Measurements from ENCODE around the gene MUC5AC.

MUC5AC gene

GRCh38 chr11:1197886-1198560 lies 40.3 kb downstream of the MUC5AC start:
- no peak for DNase-seq

GRCh38 chr11:1198561-1199240 lies 40.9 kb downstream of the MUC5AC start:
- DNase-seq: peak; percentile 78

- DNase-seq: no peak
Observed at GRCh38 chr11:1199241-1199750, 41.5 kb downstream of the MUC5AC start.

DNA sequence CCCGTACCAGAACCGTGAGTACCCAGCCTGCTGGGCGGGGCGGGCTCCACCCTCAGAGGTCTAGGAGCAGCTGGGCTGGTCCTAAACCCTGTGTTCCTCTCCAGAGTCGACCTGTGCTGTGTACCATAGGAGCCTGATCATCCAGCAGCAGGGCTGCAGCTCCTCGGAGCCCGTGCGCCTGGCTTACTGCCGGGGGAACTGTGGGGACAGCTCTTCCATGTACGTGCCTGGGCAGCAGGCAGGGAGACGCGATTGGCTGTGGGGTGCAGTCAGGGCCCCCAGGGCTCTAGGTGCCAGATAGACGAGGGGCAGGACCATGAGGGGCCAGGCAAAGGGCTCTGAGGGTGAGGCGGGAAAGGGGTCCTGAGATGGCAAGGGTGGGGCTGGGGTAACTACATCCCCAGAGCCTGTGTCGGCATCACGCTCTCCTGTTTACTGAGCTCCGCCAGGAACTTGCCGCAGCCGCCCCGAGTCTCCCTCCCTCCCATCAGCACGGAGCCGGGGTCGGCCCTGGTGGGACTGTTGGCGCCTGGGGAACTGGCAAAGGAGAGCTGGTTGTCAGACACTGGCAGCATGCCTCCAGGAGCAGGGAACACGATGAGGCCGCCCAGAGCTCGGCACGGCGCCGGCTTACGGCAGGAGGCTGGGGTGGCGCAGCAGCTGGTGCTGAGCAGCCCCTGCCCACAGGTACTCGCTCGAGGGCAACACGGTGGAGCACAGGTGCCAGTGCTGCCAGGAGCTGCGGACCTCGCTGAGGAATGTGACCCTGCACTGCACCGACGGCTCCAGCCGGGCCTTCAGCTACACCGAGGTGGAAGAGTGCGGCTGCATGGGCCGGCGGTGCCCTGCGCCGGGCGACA lies 42.2 kb downstream of the MUC5AC start:
- peak; percentile 65 for DNase-seq

GRCh38 chr11:1200611-1201191 lies 42.9 kb downstream of the MUC5AC start:
- DNase-seq: no peak

- no peak for DNase-seq
Observed at GRCh38 chr11:1201395-1202153, 43.8 kb downstream of the MUC5AC start.

- no peak for DNase-seq
Observed at GRCh38 chr11:1202154-1202775, 44.5 kb downstream of the MUC5AC start.

DNA sequence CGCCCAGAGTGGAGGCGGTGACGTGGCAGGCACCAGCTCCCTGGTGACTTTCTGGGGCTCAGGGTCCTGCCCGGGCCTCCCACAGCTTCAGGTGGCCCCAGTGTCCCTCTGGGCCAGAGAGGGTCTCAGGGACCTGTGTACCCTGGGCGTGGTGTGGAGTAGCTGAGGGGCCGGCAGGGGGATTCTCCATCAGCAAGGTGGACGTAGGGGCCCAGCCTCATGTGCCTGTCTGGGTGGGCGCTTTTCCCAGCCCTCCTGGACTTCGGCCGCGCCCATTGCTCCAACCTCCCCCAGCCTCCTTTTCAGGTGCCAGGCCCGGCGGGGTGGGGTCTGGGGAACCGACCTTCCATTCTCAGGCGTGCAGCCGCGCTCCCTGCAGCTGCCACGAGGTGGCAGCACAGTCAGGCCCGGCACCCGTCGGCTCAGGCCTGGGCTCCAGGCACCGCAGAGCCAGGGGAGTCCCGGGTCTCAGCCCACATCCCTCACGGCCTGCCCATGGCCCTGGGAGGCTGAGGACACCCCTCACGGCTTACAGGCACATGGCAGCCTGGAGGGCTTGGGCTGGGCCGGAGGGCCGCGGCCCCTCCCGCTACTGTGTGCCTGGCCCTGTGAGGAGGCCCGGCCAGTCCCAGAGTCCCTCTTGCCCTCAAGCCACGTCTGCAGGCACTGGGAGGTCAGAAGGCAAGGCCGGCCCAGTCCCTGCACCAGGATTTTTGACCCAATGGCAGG lies 45.2 kb downstream of the MUC5AC start:
- peak; percentile 17 for DNase-seq

DNA sequence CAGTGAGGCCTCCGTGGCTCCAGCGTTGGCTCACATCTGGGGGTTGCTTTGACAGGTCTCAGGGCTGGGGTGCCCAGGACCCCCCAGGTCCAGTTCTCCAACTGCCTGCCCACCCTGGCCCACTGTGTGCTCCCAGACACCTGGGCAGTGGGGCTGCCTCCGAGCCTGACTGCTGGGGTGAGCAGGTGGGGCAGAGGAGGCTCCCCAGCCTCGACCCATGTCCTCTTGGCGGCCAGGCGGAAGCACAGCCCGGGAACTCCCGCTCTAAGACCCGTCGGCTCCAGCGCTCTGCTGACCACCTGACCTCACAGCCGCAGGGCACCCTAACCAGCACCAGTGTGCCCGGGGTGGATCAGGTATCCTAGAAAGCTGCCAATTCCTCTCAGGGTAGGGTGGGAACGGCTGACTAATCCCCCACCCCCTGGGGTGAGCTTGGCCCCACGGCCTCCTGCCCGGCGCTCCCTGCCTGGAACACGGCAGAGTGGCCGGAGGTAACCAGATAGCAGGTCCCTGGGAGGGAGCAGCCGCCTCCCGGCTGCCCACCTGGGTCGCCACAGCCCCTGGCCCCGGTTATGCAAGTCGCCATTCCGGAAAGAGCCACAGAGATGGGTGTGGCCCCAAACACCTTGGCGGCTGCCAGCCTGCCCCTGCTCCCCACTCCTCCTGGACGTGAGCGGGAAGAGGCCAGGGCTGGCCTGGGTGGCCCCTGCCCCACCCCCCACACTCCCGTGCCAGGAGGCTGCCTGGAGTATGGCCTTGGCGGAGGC lies 45.9 kb downstream of the MUC5AC start:
- no peak for DNase-seq

- DNase-seq: no peak
Observed at GRCh38 chr11:1204381-1205101, 46.8 kb downstream of the MUC5AC start.

DNA sequence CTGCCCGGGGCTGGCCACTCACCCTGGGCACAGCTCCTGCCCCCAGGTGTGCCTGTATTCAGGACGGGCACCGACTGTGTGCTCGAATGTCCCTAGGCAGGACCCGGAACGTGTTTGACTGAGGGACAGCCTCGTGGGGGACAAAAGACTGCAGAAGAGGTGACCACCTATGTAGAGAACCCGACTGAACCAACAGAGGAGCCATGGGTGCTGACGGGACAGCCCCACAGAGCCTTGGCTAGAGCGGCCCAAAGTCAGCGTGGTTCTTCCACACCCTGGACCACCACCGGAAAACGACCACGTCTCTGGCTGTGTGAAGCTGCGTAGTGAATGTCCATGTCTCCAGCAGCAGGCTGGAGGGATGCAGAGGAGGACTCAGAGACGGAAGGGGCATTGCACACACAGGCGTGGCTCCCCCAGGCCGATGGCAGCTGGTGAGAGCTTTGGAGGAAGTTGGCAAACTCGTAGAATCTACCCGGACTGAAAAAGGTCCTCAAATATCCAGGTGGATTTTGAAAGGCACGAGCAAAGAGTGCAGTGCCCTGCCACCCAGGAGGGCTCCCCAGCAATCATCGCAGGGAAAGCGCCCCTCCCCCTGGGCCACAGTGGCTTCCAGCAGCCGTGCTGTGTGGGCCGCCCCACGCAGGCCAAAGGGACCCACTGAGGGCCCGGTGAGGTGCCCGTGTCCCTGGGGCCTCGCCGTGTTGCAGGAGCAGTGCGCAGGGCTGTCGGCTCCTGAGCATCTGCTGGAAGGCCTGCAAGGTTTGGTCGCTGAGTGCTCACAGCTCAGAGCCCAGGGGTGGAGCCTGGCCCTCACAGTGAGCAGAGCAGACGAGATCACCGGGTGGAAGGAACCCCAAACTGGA lies 47.6 kb downstream of the MUC5AC start:
- DNase-seq: no peak

DNA sequence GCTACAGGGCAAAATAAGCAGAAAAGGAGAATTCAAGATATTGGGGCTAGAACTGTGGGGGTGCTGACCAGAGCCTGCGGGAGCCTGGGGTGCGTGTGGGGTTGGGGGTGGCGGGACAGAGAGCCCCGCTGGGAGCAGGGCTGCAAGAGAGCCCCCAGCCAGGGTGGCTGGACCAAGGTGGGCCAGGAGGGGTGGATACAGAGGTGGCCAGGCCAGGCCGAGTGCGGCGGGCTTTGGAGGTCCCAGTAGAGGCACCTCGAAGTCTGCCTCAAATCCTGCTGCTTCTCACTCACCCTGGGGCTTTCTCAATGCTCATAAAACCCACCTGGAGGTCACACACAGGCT lies 48.2 kb downstream of the MUC5AC start:
- no peak for DNase-seq

DNA sequence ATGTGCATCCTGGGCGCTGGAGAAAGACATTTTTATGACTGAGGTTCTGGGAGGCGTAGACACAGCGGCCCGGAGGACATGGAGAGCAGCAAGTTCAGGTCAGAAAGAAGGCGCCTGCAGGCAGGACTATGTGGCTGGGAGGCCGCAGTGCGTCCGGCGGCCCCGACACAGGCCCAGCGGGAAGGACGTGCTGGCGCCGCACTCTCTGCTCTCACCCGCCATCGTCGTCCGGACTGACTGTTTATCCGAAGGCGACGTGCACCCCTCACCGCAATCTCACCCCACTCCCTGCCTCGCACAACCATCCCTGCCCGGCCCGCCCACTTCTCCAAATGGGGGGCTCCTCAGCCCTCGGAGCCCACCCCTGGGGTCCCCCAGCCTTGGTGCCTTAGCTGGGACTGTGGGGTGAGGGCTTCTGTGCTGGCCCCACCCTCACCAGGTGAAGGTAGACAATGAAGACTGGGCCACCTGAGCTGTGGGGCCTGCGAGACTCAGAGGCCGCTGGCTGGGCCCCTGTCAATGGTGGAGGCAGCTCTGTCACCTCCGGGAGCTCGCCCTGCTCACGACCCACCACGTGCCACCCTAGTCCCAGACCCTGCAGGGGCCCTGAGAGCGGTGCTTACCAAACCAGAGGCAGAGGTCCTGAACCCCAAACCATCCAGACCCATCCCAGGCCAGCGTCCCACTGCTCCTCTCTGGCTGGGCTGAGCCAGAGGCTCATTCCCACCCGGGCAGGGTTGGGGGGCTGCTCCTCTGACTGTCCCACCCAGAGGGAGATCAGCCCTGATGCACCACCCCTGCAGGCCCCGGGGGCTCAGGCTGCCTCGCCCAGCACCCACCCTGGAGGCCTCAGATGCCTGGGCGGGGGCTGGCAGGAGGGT lies 48.9 kb downstream of the MUC5AC start:
- DNase-seq: no peak

GRCh38 chr11:1207401-1208143 lies 49.8 kb downstream of the MUC5AC start:
- no peak for DNase-seq

DNA sequence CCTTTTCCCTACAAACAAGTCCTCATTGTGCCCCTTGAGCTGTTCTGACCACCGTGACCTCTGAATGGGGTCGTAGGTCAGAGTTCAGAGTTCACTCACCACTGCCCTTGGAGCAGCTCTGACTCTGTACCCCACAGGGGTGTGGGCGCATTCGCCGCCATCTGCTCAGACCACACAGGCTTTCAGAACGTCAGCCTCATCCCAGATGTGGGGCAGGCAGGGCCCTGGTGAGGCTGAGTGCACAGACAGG lies 50.3 kb downstream of the MUC5AC start:
- no peak for DNase-seq

DNA sequence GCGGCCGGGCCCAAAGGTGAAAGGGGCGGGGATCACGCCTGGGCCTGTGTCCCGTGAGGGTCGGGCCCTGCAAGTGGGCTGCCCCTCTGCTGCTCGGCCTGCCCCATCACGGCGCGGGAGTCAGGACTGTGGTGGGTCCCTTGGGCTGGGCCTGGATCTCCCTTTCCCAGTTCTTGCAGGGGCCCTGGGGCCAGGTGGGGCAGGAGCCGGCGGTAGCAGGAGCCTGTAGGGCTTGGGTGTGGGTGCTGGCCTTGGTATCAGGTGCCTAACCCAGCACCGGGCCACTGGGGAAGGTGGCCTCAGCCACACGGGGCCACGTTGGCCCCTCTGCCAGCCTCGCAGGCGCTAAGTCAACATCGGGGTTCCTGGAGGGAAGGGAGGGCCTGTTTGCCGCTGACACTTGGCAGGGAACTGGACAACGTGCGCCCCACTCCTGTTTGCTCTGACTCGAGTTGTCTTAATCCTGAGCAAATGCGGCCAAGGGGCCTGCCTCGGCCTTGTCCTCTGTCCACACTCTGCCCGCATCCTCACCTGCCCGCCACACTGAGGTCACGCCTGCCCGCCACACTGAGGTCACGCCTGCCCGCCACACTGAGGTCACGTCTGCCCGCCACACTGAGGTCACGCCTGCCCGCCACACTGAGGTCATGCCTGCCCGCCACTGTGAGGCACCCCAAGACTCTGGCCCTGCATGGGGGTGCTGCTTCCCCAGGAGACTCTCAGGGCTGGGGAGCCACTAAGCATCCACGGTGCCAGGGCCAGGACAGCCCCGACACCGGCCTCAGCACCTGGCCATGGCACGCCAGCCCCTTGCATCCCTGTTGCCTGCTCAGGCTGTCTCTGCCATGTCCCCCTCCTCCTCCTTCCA lies 50.9 kb downstream of the MUC5AC start:
- DNase-seq: no peak

All from NCI-H1105 treated with DMSO at 0.1 percent for 48 hours (cell line).